ENCODE data around the gene NPFFR1. TPM values are rescaled to one million over a fixed set of nuclear protein-coding genes. Genes with fewer than 3 reads are reported as not detected.

The NPFFR1 gene
- total RNA-seq, 1 experiment from 2014 or later: not detected

- Histone ChIP-seq H3K27ac (ENCODE audit: insufficient read length, low read depth, low read length) (no peak overlapping the region), H3K27me3 (ENCODE audit: insufficient read depth, low read length) (no peaks in the 10 kb centered on the region), H3K18ac (ENCODE audit: insufficient read length, low read depth, low read length) (no peak overlapping the region), H2AFZ (ENCODE audit: low read length) (no peak overlapping the region), H3K23ac (ENCODE audit: insufficient read length, low read depth, low read length) (no peak overlapping the region), H3K4me1 (ENCODE audit: insufficient read depth, low read length) (no peaks in the 10 kb centered on the region), H3T11ph (ENCODE audit: low read length) (no peak overlapping the region), H3K14ac (ENCODE audit: insufficient read depth, low read length) (no peak overlapping the region), H3K79me2 (ENCODE audit: insufficient read depth, low read length) (no peaks in the 10 kb centered on the region), H4K5ac (ENCODE audit: insufficient read length, low read depth, low read length) (no peak overlapping the region), H2BK15ac (ENCODE audit: low read depth, low read length) (no peak overlapping the region), H3K79me1 (ENCODE audit: insufficient read depth, low read depth, low read length, poor library complexity, severe bottlenecking) (no peaks in the 10 kb centered on the region), H3K9me3 (ENCODE audit: control insufficient read depth, low read depth, low read length) (no peaks in the 10 kb centered on the region), H4K8ac (replicated peaks; ENCODE audit: insufficient read length, low read depth, low read length) (no peak overlapping the region), H4K91ac (ENCODE audit: insufficient read length, low read depth, low read length) (no peak overlapping the region), H2AK5ac (ENCODE audit: insufficient read length, low read length) (no peak overlapping the region), H2BK20ac (ENCODE audit: low read depth, low read length, poor library complexity, severe bottlenecking) (no peak overlapping the region), H3K4ac (ENCODE audit: low read depth, low read length) (no peak overlapping the region), H3K4me2 (ENCODE audit: insufficient read depth, insufficient read length, low read length) (no peak overlapping the region), H2BK5ac (ENCODE audit: insufficient read length, low read length) (no peak overlapping the region), H2BK120ac (ENCODE audit: low read depth, low read length, poor library complexity, severe bottlenecking) (no peak overlapping the region), H4K20me1 (ENCODE audit: control insufficient read depth, insufficient read depth, insufficient read length) (no peaks in the 10 kb centered on the region), H2BK12ac (ENCODE audit: insufficient read length, low read depth, low read length) (no peak overlapping the region), H3K56ac (ENCODE audit: insufficient read length, low read depth, low read length) (no peak overlapping the region), H3K9ac (ENCODE audit: extremely low read depth, insufficient read length, low read length) (no peak overlapping the region), H3K23me2 (ENCODE audit: insufficient read length, low read depth, low read length, poor library complexity, severe bottlenecking) (no peaks in the 10 kb centered on the region)
- Mint-ChIP-seq H3K9me3 (no peaks in the 10 kb centered on the region), H3K27me3 (ENCODE audit: low read depth) (peaks cover 2% of the 10 kb centered on the region; the same call in 1 of the 2 replicates), H3K4me1 (no peaks in the 10 kb centered on the region), H3K4me3 (no peak overlapping the region), H3K36me3 (ENCODE audit: insufficient read depth in 1 of 3, low read depth in 3 of 3) (peaks cover 27 to 43% (median 30%) of the 10 kb centered on the region in 3 experiments; a peak in 6 of 7 replicates), H3K27ac (no peak overlapping the region)
- TF ChIP-seq CTCF (conservative IDR thresholded peaks at IDR 0.05): peak; percentile 38; the same call in 2 of the 3 replicates
- no peak for DNase-seq
- no CpG with 5 or more reads among the region's 5 CpGs for WGBS (ENCODE audit: extremely low coverage, insufficient read length, low lambda C conversion rate)
These were observed 84.9 kb downstream of the NPFFR1 start for GRCh38 chr10:70198696-70199466.

Other genes with a start within 250 kb of the NPFFR1 start
- 11.3 and 12.1 TPM in 2 replicates for gene MACROH2A2, start 231.2 kb downstream of the NPFFR1 start, total RNA-seq (2021)
- 4.8 and 5.3 TPM in 2 replicates for gene AIFM2, start 151.2 kb downstream of the NPFFR1 start, total RNA-seq (2021)
- 12.8 and 13.4 TPM in 2 replicates for gene TYSND1, start 137.3 kb downstream of the NPFFR1 start, total RNA-seq (2021)
- 144 and 153 TPM in 2 replicates for gene SAR1A, start 113.5 kb downstream of the NPFFR1 start, total RNA-seq (2021)
- gene PPA1, start 50.6 kb downstream of the NPFFR1 start, total RNA-seq (2021): 115 and 117 TPM in 2 replicates
- gene LRRC20, start 98.6 kb upstream of the NPFFR1 start, total RNA-seq (2021): 4.8 and 6.0 TPM in 2 replicates
- 91.1 and 93.2 TPM in 2 replicates for gene EIF4EBP2, start 120.1 kb upstream of the NPFFR1 start, total RNA-seq (2021)
- gene NODAL, start 157.7 kb upstream of the NPFFR1 start, total RNA-seq (2021): 80.7 and 84.7 TPM in 2 replicates
- 21.1 and 21.6 TPM in 2 replicates for gene PALD1, start 194.8 kb upstream of the NPFFR1 start, total RNA-seq (2021)